GM06990 (cell line): ENCODE results near the gene TMA7B.
A peak's percentile ranks its signal among the peaks of the same experiment; 100 is the strongest.

ENCODE experiments used
- DNase-seq: peaks from one replicate; pipeline ENCODE4 v3.0.0-alpha.2; 2011; ENCODE audit not compliant: insufficient read length; ENCODE audit errors: extremely low read depth
- H3K27me3 ChIP-seq: replicated peaks from 2 replicates; pipeline ENCODE4 v1.6.0; 2011; ENCODE audit warnings: low read length; ENCODE audit not compliant: control insufficient read depth, insufficient read depth
- H3K36me3 ChIP-seq: 2 replicates; pipeline ENCODE4 v1.5.1; 2011; ENCODE audit warnings: low read length; ENCODE audit not compliant: control insufficient read depth, insufficient read depth
- H3K4me3 ChIP-seq: replicated peaks from 2 replicates; pipeline ENCODE4 v1.5.1; 2011; ENCODE audit warnings: low read depth, mild to moderate bottlenecking, control low read depth, low read length
- TF ChIP-seq, protein P1 (sequence below): IDR thresholded peaks from 2 replicates; pipeline ENCODE4 v1.5.1; 2011; ENCODE audit warnings: low read length, control low read depth, mild to moderate bottlenecking, inconsistent platforms; ENCODE audit not compliant: insufficient read depth, poor library complexity, severe bottlenecking

Gene TMA7B

GRCh38 chr22:39939830-39940229, 20.4 kb upstream of the TMA7B start:
- Histone ChIP-seq H3K27me3 (no peaks in the 10 kb centered on the region), H3K4me3 (no peak overlapping the region), H3K36me3 (no peaks in the 10 kb centered on the region)
- TF ChIP-seq, protein P1, sequence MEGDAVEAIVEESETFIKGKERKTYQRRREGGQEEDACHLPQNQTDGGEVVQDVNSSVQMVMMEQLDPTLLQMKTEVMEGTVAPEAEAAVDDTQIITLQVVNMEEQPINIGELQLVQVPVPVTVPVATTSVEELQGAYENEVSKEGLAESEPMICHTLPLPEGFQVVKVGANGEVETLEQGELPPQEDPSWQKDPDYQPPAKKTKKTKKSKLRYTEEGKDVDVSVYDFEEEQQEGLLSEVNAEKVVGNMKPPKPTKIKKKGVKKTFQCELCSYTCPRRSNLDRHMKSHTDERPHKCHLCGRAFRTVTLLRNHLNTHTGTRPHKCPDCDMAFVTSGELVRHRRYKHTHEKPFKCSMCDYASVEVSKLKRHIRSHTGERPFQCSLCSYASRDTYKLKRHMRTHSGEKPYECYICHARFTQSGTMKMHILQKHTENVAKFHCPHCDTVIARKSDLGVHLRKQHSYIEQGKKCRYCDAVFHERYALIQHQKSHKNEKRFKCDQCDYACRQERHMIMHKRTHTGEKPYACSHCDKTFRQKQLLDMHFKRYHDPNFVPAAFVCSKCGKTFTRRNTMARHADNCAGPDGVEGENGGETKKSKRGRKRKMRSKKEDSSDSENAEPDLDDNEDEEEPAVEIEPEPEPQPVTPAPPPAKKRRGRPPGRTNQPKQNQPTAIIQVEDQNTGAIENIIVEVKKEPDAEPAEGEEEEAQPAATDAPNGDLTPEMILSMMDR = no peak
- DNase-seq = no peak

- no peak for DNase-seq
- no peaks in the 10 kb centered on the region for H3K27me3 ChIP-seq
- no peak overlapping the region for H3K4me3 ChIP-seq
- TF ChIP-seq, protein P1 = no peak
- H3K36me3 ChIP-seq = no peaks in the 10 kb centered on the region
Measured at GRCh38 chr22:39940757-39941305, 19.4 kb upstream of the TMA7B start.

DNA sequence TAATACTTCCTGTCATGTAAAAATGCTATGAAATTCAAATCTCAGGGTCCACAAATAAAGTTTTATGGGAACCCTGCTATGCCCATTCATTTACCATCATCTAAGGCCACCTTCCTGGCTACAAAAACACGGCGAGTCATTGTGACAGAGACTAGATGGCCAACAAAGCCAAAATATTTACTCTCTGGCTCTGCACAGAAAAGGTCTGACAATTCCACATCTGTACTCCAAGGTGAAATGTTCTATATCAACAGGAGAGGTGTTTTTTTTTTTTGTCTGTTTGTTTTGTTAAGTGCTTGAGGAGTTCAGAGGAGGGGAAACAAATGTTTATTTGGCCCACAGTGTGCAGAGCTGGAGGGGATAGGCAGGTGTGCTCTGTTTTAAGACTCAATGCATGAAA, 18.6 kb upstream of the TMA7B start:
- Histone ChIP-seq H3K27me3 (no peaks in the 10 kb centered on the region), H3K36me3 (no peaks in the 10 kb centered on the region), H3K4me3 (no peak overlapping the region)
- TF ChIP-seq, protein P1 = no peak
- DNase-seq = no peak

DNA sequence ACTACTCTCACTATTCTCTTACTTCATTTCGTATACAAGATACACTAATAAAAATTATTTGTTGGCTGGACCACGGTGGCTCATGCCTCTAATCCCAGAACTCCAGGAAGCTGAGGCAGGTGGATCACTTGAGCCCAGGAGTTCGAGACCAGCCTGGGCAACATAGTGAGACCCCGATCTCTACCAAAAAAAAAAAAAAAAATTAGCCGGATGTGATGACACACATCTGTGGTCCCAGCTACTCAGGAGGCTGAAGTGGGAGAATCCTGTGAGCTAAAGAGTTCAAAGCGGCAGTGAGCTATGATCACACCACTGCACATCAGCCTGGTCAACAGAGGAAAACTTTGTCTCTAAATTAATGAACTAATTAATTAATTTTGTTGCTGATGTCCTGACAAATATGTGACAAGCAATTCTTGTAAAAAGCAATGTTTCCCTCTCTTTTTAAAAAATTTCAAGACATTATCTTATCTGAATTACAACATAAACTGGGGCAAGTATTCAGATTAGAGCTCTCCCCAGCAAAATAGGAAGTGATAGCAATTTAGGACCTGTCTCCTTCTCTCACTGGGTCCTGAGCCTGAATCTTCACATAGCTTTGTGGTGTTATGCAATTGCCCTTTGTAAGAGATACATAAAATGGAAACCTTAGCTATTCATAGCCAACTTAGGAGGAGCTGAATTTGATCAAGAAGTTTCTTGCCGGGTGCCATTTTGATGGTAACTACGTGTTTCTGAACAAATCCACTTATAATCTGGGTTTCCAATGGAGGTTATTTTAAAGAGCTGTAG, 17.6 kb upstream of the TMA7B start:
- no peak overlapping the region for H3K4me3 ChIP-seq
- TF ChIP-seq, protein P1 = no peak
- DNase-seq = no peak
- no peaks in the 10 kb centered on the region for H3K36me3 ChIP-seq
- no peaks in the 10 kb centered on the region for H3K27me3 ChIP-seq

GRCh38 chr22:39943337-39943736, 16.9 kb upstream of the TMA7B start:
- Histone ChIP-seq H3K4me3 (no peak overlapping the region), H3K36me3 (no peaks in the 10 kb centered on the region), H3K27me3 (no peaks in the 10 kb centered on the region)
- no peak for DNase-seq
- TF ChIP-seq, protein P1 = peak; percentile 35
